ENCODE data around the gene DHRSX. TPM values are rescaled to one million over a fixed set of nuclear protein-coding genes. Genes with fewer than 3 reads are reported as not detected.
"Not testable (repeated sequence)": the region's sequence is repeated elsewhere in the genome, so short reads cannot be mapped to it uniquely, and the experiment has no call there.

DHRSX gene
- total RNA-seq, 4 donors from 2014 or later, result 8.2 to 35.7 (median 16.1) TPM

DNA sequence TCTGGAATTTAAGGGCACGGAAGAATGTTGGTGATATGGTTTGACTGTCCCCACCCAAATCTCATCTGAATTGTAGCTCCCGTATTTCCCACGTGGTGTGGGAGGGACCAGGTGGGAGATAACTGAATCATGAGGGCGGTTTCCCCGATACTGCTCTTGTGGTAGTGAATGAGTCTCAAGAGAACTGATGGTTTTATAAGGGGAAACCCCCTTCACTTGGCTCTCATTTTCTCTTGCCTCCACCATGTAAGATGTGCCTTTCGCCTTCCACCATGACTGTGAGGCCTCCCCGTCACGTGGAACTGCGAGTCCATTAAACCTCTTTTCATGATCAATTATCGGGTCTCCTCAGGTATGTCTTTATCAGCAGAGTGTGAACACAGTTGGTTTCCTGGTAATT, 25.6 kb upstream of the DHRSX start:
- no peak for DNase-seq (ENCODE audit: low spot score in 2 of 2)
- H3K9me3 ChIP-seq, result no peaks in the 10 kb centered on the region
- H3K27me3 ChIP-seq, result no peaks in the 10 kb centered on the region
- no peaks in the 10 kb centered on the region for H3K4me1 ChIP-seq
- 90% methylated on average over 10 of the region's 10 CpGs for WGBS
- no peak overlapping the region for H3K27ac ChIP-seq
- TF ChIP-seq POLR2AphosphoS5 (IDR thresholded peaks at IDR 0.05), result no peak
- no peak for TF ChIP-seq EP300 (IDR thresholded peaks at IDR 0.05)
- no peak for TF ChIP-seq CTCF (IDR thresholded peaks at IDR 0.05)
- no peak for TF ChIP-seq POLR2A (IDR thresholded peaks at IDR 0.05)
- no peak overlapping the region for H3K4me3 ChIP-seq
- no peaks in the 10 kb centered on the region for H3K36me3 ChIP-seq

- DNase-seq (ENCODE audit: low spot score in 2 of 2), result no peak
- no peaks in the 10 kb centered on the region for H3K9me3 ChIP-seq
- no peaks in the 10 kb centered on the region for H3K36me3 ChIP-seq
- no peak overlapping the region for H3K4me3 ChIP-seq
- no peaks in the 10 kb centered on the region for H3K27me3 ChIP-seq
- H3K27ac ChIP-seq, result no peak overlapping the region
- no peaks in the 10 kb centered on the region for H3K4me1 ChIP-seq
- 65% methylated on average over 6 of the region's 6 CpGs for WGBS
- TF ChIP-seq POLR2AphosphoS5 (IDR thresholded peaks at IDR 0.05) (no peak), CTCF (IDR thresholded peaks at IDR 0.05) (no peak), POLR2A (IDR thresholded peaks at IDR 0.05) (no peak), EP300 (IDR thresholded peaks at IDR 0.05) (no peak)
Measured at GRCh38 chrX:2523911-2524310, 23.1 kb upstream of the DHRSX start.

GRCh38 chrX:2521927-2522386, 21.2 kb upstream of the DHRSX start:
- no peaks in the 10 kb centered on the region for H3K4me1 ChIP-seq
- no peak for DNase-seq (ENCODE audit: low spot score in 2 of 2)
- H3K9me3 ChIP-seq, result no peaks in the 10 kb centered on the region
- H3K36me3 ChIP-seq, result no peaks in the 10 kb centered on the region
- no peaks in the 10 kb centered on the region for H3K27me3 ChIP-seq
- WGBS, result 79% methylated on average over 6 of the region's 6 CpGs
- H3K4me3 ChIP-seq, result no peak overlapping the region
- H3K27ac ChIP-seq, result no peak overlapping the region
- TF ChIP-seq CTCF (IDR thresholded peaks at IDR 0.05) (no peak), EP300 (IDR thresholded peaks at IDR 0.05) (no peak), POLR2AphosphoS5 (IDR thresholded peaks at IDR 0.05) (no peak), POLR2A (IDR thresholded peaks at IDR 0.05) (no peak)

DNA sequence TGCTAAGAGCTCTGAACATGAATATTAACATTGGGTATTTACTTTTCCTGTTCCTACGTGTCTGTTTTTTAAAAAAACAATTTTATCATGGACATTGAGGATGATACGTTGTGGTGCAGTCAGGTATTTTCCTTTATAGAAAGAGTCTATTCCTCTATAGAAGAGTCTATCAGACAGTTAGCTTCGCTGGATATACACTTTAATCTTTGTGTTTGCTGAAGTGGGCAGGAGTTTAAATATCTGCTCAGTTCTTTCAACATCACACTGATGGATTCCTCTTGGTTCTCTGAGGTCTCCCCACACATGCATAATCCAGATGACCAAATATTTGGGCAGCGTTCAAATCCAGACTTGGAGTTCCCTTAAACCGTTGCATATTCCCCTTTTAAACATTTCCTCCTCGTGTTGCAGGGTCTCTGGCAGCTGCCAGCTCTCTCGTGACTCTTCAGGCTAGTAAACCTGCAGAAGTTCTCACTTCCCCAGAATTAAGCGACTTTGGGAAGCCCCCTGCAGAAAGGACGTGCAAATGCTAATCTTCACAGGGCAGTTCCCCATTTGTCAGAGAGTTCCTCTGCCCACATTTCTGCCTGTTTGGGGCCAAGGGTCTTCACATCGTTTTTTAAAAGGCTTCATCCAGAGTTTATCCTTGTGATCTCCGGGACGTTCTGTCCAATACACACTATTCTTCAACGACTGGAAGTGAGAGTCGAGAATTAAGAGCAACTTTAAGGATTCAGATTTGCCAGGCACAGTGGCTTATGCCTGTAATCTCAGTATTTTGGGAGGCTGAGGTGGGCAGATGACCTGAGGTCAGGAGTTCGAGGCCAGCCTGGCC, 20.5 kb upstream of the DHRSX start:
- no peak for TF ChIP-seq EP300 (IDR thresholded peaks at IDR 0.05)
- TF ChIP-seq CTCF (IDR thresholded peaks at IDR 0.05), result no peak
- no peak for TF ChIP-seq POLR2AphosphoS5 (IDR thresholded peaks at IDR 0.05)
- no peak for TF ChIP-seq POLR2A (IDR thresholded peaks at IDR 0.05)
- Histone ChIP-seq H3K36me3 (no peaks in the 10 kb centered on the region), H3K27ac (no peak overlapping the region), H3K27me3 (no peaks in the 10 kb centered on the region), H3K4me1 (no peaks in the 10 kb centered on the region), H3K9me3 (no peaks in the 10 kb centered on the region), H3K4me3 (no peak overlapping the region)
- DNase-seq (ENCODE audit: low spot score in 2 of 2), result no peak
- 58% methylated on average over 15 of the region's 15 CpGs for WGBS

DNA sequence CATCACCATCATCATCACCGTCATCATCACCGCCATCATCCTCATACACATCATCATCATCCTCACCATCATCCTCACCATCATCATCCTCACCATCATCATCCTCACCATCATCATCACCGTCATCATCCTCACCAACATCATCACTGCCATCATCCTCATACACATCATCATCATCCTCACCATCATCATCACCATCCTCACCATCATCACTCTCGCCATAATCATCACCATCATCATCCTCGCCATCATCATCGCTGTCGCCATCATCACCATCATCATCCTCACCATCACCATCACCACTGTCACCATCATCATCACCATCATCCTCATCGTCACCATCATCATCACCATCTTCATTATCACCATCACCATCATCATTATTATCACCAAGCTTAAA, 19.8 kb upstream of the DHRSX start:
- Histone ChIP-seq H3K4me3 (no peak overlapping the region), H3K9me3 (no peaks in the 10 kb centered on the region), H3K36me3 (no peaks in the 10 kb centered on the region), H3K27me3 (no peaks in the 10 kb centered on the region), H3K27ac (no peak overlapping the region), H3K4me1 (no peaks in the 10 kb centered on the region)
- TF ChIP-seq CTCF (IDR thresholded peaks at IDR 0.05), result no peak
- no peak for TF ChIP-seq EP300 (IDR thresholded peaks at IDR 0.05)
- TF ChIP-seq POLR2A (IDR thresholded peaks at IDR 0.05), result no peak
- no peak for TF ChIP-seq POLR2AphosphoS5 (IDR thresholded peaks at IDR 0.05)
- WGBS, result 95% methylated on average over 8 of the region's 8 CpGs
- DNase-seq (ENCODE audit: low spot score in 2 of 2), result no peak

DNA sequence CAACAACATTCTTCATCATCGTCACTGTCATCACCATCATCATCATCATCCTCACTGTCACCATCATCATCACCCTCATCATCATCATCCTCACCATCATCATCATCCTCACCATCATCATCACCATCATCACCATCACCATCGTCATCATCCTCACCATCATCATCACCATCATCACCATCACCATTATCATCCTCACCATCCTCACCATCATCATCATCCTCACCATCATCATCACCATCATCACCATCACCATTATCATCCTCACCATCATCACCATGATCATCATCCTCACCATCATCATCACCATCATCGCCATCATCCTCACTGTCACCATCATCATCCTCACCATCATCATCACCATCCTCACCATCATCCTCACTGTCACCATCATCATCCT, 18.9 kb upstream of the DHRSX start:
- not testable (repeated sequence) for H3K27ac ChIP-seq; H3K4me1 ChIP-seq; DNase-seq (ENCODE audit: low spot score in 2 of 2); H3K36me3 ChIP-seq; H3K9me3 ChIP-seq; H3K27me3 ChIP-seq; H3K4me3 ChIP-seq
- WGBS, result 93% methylated on average over 3 of the region's 3 CpGs
